GM20000 (cell line): Measurements from ENCODE around the gene GCSAML.

ENCODE experiments used
- DNase-seq: peaks from one replicate; pipeline ENCODE4 v3.0.0; 2012; ENCODE audit warnings: low spot score
- CTCF ChIP-seq: IDR thresholded peaks from 2 replicates; pipeline ENCODE4 v1.5.1; 2012; ENCODE audit warnings: mild to moderate bottlenecking, control low read depth; ENCODE audit errors: extremely low read depth, missing control alignments

Gene GCSAML

GRCh38 chr1:247562198-247562597, 13.3 kb downstream of the GCSAML start:
- DNase-seq: no peak
- TF ChIP-seq CTCF: no peak

GRCh38 chr1:247574236-247574635, 25.3 kb downstream of the GCSAML start:
- TF ChIP-seq CTCF: no peak
- no peak for DNase-seq

GRCh38 chr1:247574664-247575063, 25.7 kb downstream of the GCSAML start:
- DNase-seq: no peak
- no peak for TF ChIP-seq CTCF

GRCh38 chr1:247576514-247576913, 27.6 kb downstream of the GCSAML start:
- DNase-seq: peak; percentile 32

GRCh38 chr1:247578946-247579460, 30.1 kb downstream of the GCSAML start:
- no peak for TF ChIP-seq CTCF
- no peak for DNase-seq

More at GRCh38 chr1:247576514-247576913, 27.6 kb downstream of the GCSAML start:
- TF ChIP-seq CTCF: peak; percentile 35

GRCh38 chr1:247588060-247588459, 39.1 kb downstream of the GCSAML start, which contains the start of gene OR2G2:
Gene OR2G2, plus strand, starts transcription at chr1:247588360. Its CDS starts 0 bp downstream, at chr1:247588360.
- DNase-seq: no peak
- TF ChIP-seq CTCF: no peak

GRCh38 chr1:247605286-247605685, 56.4 kb downstream of the GCSAML start, which contains the start of gene OR2G3:
Gene OR2G3, plus strand, starts transcription at chr1:247605586. Its CDS starts 0 bp downstream, at chr1:247605586.
- no peak for DNase-seq
- no peak for TF ChIP-seq CTCF
